ENCODE data around the gene NEK6.
A peak's percentile ranks its signal among the peaks of the same experiment; 100 is the strongest.
"Not testable (repeated sequence)": the region's sequence is repeated elsewhere in the genome, so short reads cannot be mapped to it uniquely, and the experiment has no call there.

The NEK6 gene

GRCh38 chr9:124248066-124248465, 9.7 kb upstream of the NEK6 start:
- DNase-seq = peak in 1 of 2 donors; percentile 34
- intact Hi-C loops (cut with DNase I; ENCODE audit: low total_unique reads) = loop anchor here (10.0 kb wide), 1 partner anchor 113 kb away; no protein-coding TSS in a partner anchor
- H3K9me3 ChIP-seq = no peaks in the 10 kb centered on the region
- H3K4me3 ChIP-seq = no peak overlapping the region
- H3K27me3 ChIP-seq = no peaks in the 10 kb centered on the region
- no peak overlapping the region for H3K27ac ChIP-seq
- H3K36me3 ChIP-seq = no peaks in the 10 kb centered on the region
- H3K4me1 ChIP-seq = peaks cover 0 to 5% (median 4%) of the 10 kb centered on the region in 4 donors
- TF ChIP-seq CTCF (IDR thresholded peaks at IDR 0.05) = no peak

DNA sequence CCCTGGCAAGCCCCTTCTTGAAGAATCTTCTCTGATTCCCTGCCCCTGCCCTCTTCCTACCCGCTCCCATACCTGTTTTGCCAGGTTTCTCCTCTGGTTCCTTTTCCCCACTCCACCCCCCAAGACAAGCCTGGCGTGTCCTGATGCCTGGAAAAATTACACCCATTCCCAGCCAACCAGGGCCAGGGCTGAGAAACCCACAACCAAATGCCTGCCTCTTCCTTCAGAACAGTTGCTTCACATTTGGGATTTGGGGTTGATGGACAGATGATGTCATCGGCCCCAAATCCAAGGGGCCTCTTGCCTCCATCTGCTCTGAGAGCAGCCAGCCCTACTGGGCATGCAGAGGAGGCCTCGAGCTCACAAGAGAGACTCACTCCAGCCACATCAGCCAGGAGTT, 8.8 kb upstream of the NEK6 start:
- intact Hi-C loops (cut with DNase I; ENCODE audit: low total_unique reads) = loop anchor here (10.0 kb wide), 1 partner anchor 114 kb away; no protein-coding TSS in a partner anchor
- H3K9me3 ChIP-seq = no peaks in the 10 kb centered on the region
- no peaks in the 10 kb centered on the region for H3K4me1 ChIP-seq
- H3K27me3 ChIP-seq = no peaks in the 10 kb centered on the region
- no peak for TF ChIP-seq CTCF (IDR thresholded peaks at IDR 0.05)
- no peak overlapping the region for H3K27ac ChIP-seq
- peak in 1 of 2 donors; percentile 32 for DNase-seq
- H3K4me3 ChIP-seq = no peak overlapping the region
- no peaks in the 10 kb centered on the region for H3K36me3 ChIP-seq

- H3K9me3 ChIP-seq = no peaks in the 10 kb centered on the region
- DNase-seq = peak in 1 of 2 donors; percentile 25
- intact Hi-C loops (cut with DNase I; ENCODE audit: low total_unique reads) = loop anchor here (10.0 kb wide), 1 partner anchor 74 kb away; no protein-coding TSS in a partner anchor
- H3K36me3 ChIP-seq = no peaks in the 10 kb centered on the region
- TF ChIP-seq CTCF (IDR thresholded peaks at IDR 0.05) = no peak
- no peak overlapping the region for H3K27ac ChIP-seq
- no peaks in the 10 kb centered on the region for H3K4me1 ChIP-seq
- no peaks in the 10 kb centered on the region for H3K27me3 ChIP-seq
- H3K4me3 ChIP-seq = no peak overlapping the region
Observed at GRCh38 chr9:124251204-124251603, 6.5 kb upstream of the NEK6 start.

- no peaks in the 10 kb centered on the region for H3K27me3 ChIP-seq
- no peaks in the 10 kb centered on the region for H3K4me1 ChIP-seq
- no peak for TF ChIP-seq CTCF (IDR thresholded peaks at IDR 0.05)
- no peak overlapping the region for H3K27ac ChIP-seq
- H3K36me3 ChIP-seq = no peaks in the 10 kb centered on the region
- no peak overlapping the region for H3K4me3 ChIP-seq
- peak in 1 of 2 donors; percentile 33 for DNase-seq
- intact Hi-C loops (cut with DNase I; ENCODE audit: low total_unique reads) = loop anchor here (10.0 kb wide), 1 partner anchor 73 kb away; no protein-coding TSS in a partner anchor
- H3K9me3 ChIP-seq = no peaks in the 10 kb centered on the region
Observed at GRCh38 chr9:124251605-124252378, 6.0 kb upstream of the NEK6 start.

- H3K36me3 ChIP-seq, H3K27ac ChIP-seq, H3K4me1 ChIP-seq, H3K4me3 ChIP-seq, H3K27me3 ChIP-seq, H3K9me3 ChIP-seq: not testable (repeated sequence)
- DNase-seq = peak in 1 of 2 donors; percentile 37
- intact Hi-C loops (cut with DNase I; ENCODE audit: low total_unique reads) = loop anchor here (10.0 kb wide), 1 partner anchor 72 kb away; no protein-coding TSS in a partner anchor
Observed at GRCh38 chr9:124252878-124253277, 4.9 kb upstream of the NEK6 start.

GRCh38 chr9:124254261-124254682, 3.5 kb upstream of the NEK6 start:
- peak in 1 of 2 donors; percentile 40 for DNase-seq
- Histone ChIP-seq H3K4me1 (peaks cover 0 to 10% (median 5%) of the 10 kb centered on the region in 4 donors), H3K9me3 (no peaks in the 10 kb centered on the region), H3K27me3 (no peaks in the 10 kb centered on the region), H3K27ac (no peak overlapping the region), H3K4me3 (no peak overlapping the region), H3K36me3 (no peaks in the 10 kb centered on the region)
- intact Hi-C loops (cut with DNase I; ENCODE audit: low total_unique reads) = loop anchor here (10.0 kb wide), 1 partner anchor 71 kb away; no protein-coding TSS in a partner anchor
- no peak for TF ChIP-seq CTCF (IDR thresholded peaks at IDR 0.05)

All from tibial artery (tissue), 4 donors.